ENCODE results near the gene ATP9B. TPM values are rescaled to one million over a fixed set of nuclear protein-coding genes. Genes with fewer than 3 reads are reported as not detected.

The ATP9B gene
- total RNA-seq, 1 experiment from 2014 or later: 25.6 TPM

DNA sequence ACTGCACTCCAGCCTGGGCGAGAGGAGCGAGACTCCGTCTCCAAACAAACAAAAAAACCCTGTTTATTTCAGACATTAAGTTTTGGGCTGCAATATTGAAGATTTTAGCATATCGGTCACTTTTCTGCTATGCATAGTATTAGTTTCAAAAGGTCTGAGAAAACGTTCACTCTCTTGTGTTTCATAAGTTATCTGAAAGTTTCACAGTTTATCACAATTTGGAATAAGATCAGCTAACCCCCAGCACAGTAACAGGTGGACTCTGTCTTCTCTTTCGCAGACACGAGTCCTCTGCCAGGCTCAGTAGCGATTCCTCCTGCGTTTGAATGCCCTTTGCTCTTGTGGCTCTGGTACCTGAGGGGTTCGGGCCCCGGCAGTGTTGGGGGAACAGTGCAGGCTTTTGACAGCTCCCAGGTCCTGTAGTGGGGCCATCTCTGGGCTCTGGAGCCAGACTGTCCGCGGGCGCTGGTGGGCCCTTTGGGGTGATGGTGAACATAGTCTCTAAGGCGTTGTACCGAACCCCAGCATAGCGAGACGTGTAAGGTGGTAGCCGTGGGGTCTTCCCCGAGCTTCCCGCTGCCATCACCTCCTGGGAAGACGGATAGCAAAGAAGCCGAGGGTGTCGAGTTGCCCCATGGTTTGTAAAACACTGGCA is 347.0 kb downstream of the ATP9B start:
- no peak for DNase-seq
- H3K27me3 Mint-ChIP-seq (ENCODE audit: unreplicated experiment): no peaks in the 10 kb centered on the region
- H3K9me3 Mint-ChIP-seq (ENCODE audit: low read depth, unreplicated experiment): peaks cover 4% of the 10 kb centered on the region
- H3K27ac Mint-ChIP-seq (ENCODE audit: unreplicated experiment): no peak overlapping the region
- TF ChIP-seq CTCF (IDR thresholded peaks at IDR 0.05; ENCODE audit: unreplicated experiment): no peak
- H3K4me3 Mint-ChIP-seq (ENCODE audit: low read depth, unreplicated experiment): no peak overlapping the region
- CTCF ChIA-PET: no interaction called here
- BruUV-seq (replicated peaks): no TSS peak
- H3K36me3 Mint-ChIP-seq (ENCODE audit: insufficient read depth, unreplicated experiment): no peaks in the 10 kb centered on the region
- H3K4me1 Mint-ChIP-seq (ENCODE audit: low read depth, unreplicated experiment): no peaks in the 10 kb centered on the region
- intact Hi-C loops (cut with micrococcal nuclease; ENCODE audit: unreplicated experiment): no loop called here

GRCh38 chr18:79416677-79417052 is 347.5 kb downstream of the ATP9B start:
- Mint-ChIP-seq H3K4me3 (ENCODE audit: low read depth, unreplicated experiment) (no peak overlapping the region), H3K27me3 (ENCODE audit: unreplicated experiment) (no peaks in the 10 kb centered on the region), H3K27ac (ENCODE audit: unreplicated experiment) (no peak overlapping the region), H3K9me3 (ENCODE audit: low read depth, unreplicated experiment) (peaks cover 4% of the 10 kb centered on the region), H3K36me3 (ENCODE audit: insufficient read depth, unreplicated experiment) (no peaks in the 10 kb centered on the region), H3K4me1 (ENCODE audit: low read depth, unreplicated experiment) (no peaks in the 10 kb centered on the region)
- no TSS peak for BruUV-seq (replicated peaks)
- CTCF ChIA-PET: no interaction called here
- intact Hi-C loops (cut with micrococcal nuclease; ENCODE audit: unreplicated experiment): no loop called here
- TF ChIP-seq CTCF (IDR thresholded peaks at IDR 0.05; ENCODE audit: unreplicated experiment): no peak
- DNase-seq: no peak

- Mint-ChIP-seq H3K4me1 (ENCODE audit: low read depth, unreplicated experiment) (no peaks in the 10 kb centered on the region), H3K4me3 (ENCODE audit: low read depth, unreplicated experiment) (no peak overlapping the region), H3K36me3 (ENCODE audit: insufficient read depth, unreplicated experiment) (no peaks in the 10 kb centered on the region), H3K27ac (ENCODE audit: unreplicated experiment) (no peak overlapping the region), H3K9me3 (ENCODE audit: low read depth, unreplicated experiment) (peaks cover 4% of the 10 kb centered on the region), H3K27me3 (ENCODE audit: unreplicated experiment) (no peaks in the 10 kb centered on the region)
- DNase-seq: no peak
- intact Hi-C loops (cut with micrococcal nuclease; ENCODE audit: unreplicated experiment): no loop called here
- CTCF ChIA-PET: no interaction called here
- no TSS peak for BruUV-seq (replicated peaks)
- TF ChIP-seq CTCF (IDR thresholded peaks at IDR 0.05; ENCODE audit: unreplicated experiment): no peak
These were observed 349.0 kb downstream of the ATP9B start for GRCh38 chr18:79418236-79418635.

DNA sequence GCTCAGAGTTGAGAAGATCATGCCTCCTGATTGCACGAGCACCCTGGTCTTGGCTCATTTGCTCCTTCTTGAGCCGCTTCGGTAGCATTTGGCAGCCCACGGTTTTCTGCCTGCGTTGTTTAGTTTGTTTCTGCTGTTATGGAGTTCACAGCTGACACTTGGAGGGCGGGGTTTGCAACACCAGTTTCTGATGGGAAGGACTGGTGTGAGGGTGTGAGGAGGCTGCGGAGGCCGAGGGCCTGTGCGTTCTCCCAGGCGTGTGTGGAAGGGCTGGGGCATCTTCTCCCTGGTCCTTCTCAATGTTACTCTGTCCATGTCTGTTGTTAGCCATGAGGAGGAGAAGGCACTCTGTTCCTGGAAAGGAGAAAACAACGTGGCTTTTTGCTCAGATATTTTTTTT is 349.4 kb downstream of the ATP9B start:
- intact Hi-C loops (cut with micrococcal nuclease; ENCODE audit: unreplicated experiment): no loop called here
- CTCF ChIA-PET: no interaction called here
- Mint-ChIP-seq H3K4me3 (ENCODE audit: low read depth, unreplicated experiment) (no peak overlapping the region), H3K27ac (ENCODE audit: unreplicated experiment) (no peak overlapping the region), H3K9me3 (ENCODE audit: low read depth, unreplicated experiment) (peaks cover 2% of the 10 kb centered on the region), H3K36me3 (ENCODE audit: insufficient read depth, unreplicated experiment) (no peaks in the 10 kb centered on the region), H3K27me3 (ENCODE audit: unreplicated experiment) (no peaks in the 10 kb centered on the region), H3K4me1 (ENCODE audit: low read depth, unreplicated experiment) (no peaks in the 10 kb centered on the region)
- DNase-seq: no peak
- TF ChIP-seq CTCF (IDR thresholded peaks at IDR 0.05; ENCODE audit: unreplicated experiment): no peak
- no TSS peak for BruUV-seq (replicated peaks)
